ENCODE results near the gene IKZF1.
A peak's percentile ranks its signal among the peaks of the same experiment; 100 is the strongest.

GRCh38 chr7:50449881-50450589, 145.5 kb downstream of the IKZF1 start, which contains the start of gene FIGNL1:
- TF ChIP-seq EZH2 (IDR thresholded peaks at IDR 0.05) = no peak
- peak; percentile 94 for TF ChIP-seq POLR2AphosphoS5 (IDR thresholded peaks at IDR 0.05; ENCODE audit: borderline replicate concordance, low read depth, low read length)
